Measurements from ENCODE around the gene RAB14.

Gene RAB14

GRCh38 chr9:121237916-121238315 is 36.2 kb upstream of the RAB14 start:
- Histone ChIP-seq H3K79me2 (ENCODE audit: insufficient read depth, low read depth) (no peaks in the 10 kb centered on the region), H3K4me1 (ENCODE audit: low read depth, poor library complexity, severe bottlenecking) (no peaks in the 10 kb centered on the region), H2AFZ (ENCODE audit: low read depth) (no peak overlapping the region), H3K27me3 (ENCODE audit: insufficient read depth, low read depth) (no peaks in the 10 kb centered on the region), H3K27ac (no peak overlapping the region), H3K36me3 (ENCODE audit: insufficient read depth) (no peaks in the 10 kb centered on the region), H3K9ac (no peak overlapping the region), H4K20me1 (ENCODE audit: insufficient read depth) (no peaks in the 10 kb centered on the region), H3K4me3 (IDR thresholded peaks at IDR 0.05; ENCODE audit: insufficient read depth, low read depth, low read length) (no peak overlapping the region), H3K4me2 (no peak overlapping the region)
- no peak for TF ChIP-seq CTCF (conservative IDR thresholded peaks at IDR 0.05; ENCODE audit: low read depth, low read length)

DNA sequence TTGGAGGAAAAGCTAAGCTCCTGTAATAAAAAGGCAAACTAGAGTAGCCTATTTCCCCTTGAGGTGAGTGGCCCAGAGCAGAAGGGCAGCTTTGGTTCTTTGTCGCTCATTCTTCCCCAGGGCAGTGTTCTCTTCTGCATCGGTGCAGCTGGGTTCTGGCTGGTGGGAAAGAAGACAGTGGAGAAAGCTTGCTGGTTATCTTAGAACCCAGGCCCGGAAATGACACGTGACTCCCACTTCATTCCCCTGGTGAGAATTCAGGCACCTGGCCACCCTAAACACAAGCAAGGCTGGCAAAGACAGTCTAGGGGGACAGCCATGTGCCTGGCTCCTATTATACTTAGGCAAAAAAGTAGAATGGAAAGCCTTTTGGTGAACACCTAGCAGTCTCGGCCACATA is 33.8 kb upstream of the RAB14 start:
- no peak overlapping the region for H2AFZ ChIP-seq (ENCODE audit: low read depth)
- no peaks in the 10 kb centered on the region for H3K36me3 ChIP-seq (ENCODE audit: insufficient read depth)
- H3K9ac ChIP-seq = no peak overlapping the region
- H3K79me2 ChIP-seq (ENCODE audit: insufficient read depth, low read depth) = no peaks in the 10 kb centered on the region
- H4K20me1 ChIP-seq (ENCODE audit: insufficient read depth) = no peaks in the 10 kb centered on the region
- H3K27me3 ChIP-seq (ENCODE audit: insufficient read depth, low read depth) = no peaks in the 10 kb centered on the region
- no peaks in the 10 kb centered on the region for H3K4me1 ChIP-seq (ENCODE audit: low read depth, poor library complexity, severe bottlenecking)
- no peak overlapping the region for H3K27ac ChIP-seq
- H3K4me2 ChIP-seq = no peak overlapping the region
- no peak for TF ChIP-seq CTCF (conservative IDR thresholded peaks at IDR 0.05; ENCODE audit: low read depth, low read length)
- H3K4me3 ChIP-seq (IDR thresholded peaks at IDR 0.05; ENCODE audit: insufficient read depth, low read depth, low read length) = no peak overlapping the region

DNA sequence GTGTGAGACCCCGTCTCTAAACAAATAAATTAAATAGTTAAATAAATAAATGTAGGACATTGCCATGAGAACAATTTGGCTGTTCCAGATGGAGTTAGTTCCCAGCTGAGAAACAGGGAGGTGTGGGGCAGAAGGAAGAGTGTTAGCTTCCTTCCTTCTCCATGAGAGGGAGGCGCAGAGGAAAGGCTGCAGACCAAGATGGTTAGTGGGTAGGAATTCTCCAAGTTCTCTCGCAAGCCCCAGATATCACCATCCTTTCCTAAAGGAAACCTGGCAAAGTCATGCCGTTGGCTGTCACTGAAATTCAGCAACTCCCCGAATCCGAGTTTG is 33.1 kb upstream of the RAB14 start:
- H3K27me3 ChIP-seq (ENCODE audit: insufficient read depth, low read depth) = no peaks in the 10 kb centered on the region
- H2AFZ ChIP-seq (ENCODE audit: low read depth) = no peak overlapping the region
- no peaks in the 10 kb centered on the region for H3K36me3 ChIP-seq (ENCODE audit: insufficient read depth)
- no peak for TF ChIP-seq CTCF (conservative IDR thresholded peaks at IDR 0.05; ENCODE audit: low read depth, low read length)
- no peak overlapping the region for H3K4me2 ChIP-seq
- H3K4me1 ChIP-seq (ENCODE audit: low read depth, poor library complexity, severe bottlenecking) = no peaks in the 10 kb centered on the region
- H3K79me2 ChIP-seq (ENCODE audit: insufficient read depth, low read depth) = no peaks in the 10 kb centered on the region
- H4K20me1 ChIP-seq (ENCODE audit: insufficient read depth) = no peaks in the 10 kb centered on the region
- H3K9ac ChIP-seq = no peak overlapping the region
- H3K4me3 ChIP-seq (IDR thresholded peaks at IDR 0.05; ENCODE audit: insufficient read depth, low read depth, low read length) = no peak overlapping the region
- H3K27ac ChIP-seq = no peak overlapping the region

DNA sequence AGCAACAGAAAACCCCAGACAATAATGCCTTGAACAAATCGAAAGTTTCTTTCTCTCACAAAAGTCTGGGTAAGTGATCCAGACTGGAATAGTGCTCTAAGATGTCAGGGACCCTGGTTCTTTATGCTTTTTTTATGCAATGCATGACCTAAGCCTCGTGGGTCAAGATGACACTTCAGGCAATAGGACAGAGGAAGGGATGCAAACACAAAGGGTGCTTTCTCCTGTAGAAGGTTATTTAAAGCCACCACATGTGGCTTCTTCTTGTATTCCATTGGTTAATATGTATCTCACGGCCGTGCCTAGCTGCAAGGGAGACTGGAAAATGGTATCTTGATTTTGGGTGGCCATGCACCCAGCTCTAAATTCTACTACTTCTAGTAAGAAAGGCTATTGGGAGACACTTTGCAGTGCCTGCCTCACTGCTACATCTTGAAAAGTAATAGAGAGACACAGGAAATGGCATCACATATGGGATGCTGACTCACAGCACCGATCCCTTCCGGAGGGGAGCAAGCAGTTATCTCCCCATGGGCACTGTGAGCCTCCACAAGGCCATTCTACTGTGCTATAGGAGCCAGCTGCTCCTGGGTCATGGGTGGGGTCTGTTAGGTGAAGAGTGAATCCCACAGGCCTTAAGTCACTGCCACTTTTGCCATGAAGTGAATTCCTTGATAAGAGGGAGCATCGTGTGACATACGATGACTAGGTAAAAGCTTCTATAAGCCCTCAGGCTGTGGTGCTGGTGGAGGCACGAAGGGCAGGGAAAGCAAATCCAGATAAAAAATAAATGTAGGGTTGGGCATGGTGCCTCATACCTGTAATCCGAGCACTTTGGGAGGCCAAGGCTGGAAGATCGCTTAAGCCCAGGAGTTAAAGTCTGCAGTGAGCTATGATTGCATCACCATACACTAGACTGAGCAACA is 32.5 kb upstream of the RAB14 start:
- Histone ChIP-seq H3K4me2 (no peak overlapping the region), H2AFZ (ENCODE audit: low read depth) (no peak overlapping the region), H3K9ac (no peak overlapping the region), H4K20me1 (ENCODE audit: insufficient read depth) (no peaks in the 10 kb centered on the region), H3K27me3 (ENCODE audit: insufficient read depth, low read depth) (no peaks in the 10 kb centered on the region), H3K36me3 (ENCODE audit: insufficient read depth) (no peaks in the 10 kb centered on the region), H3K27ac (no peak overlapping the region), H3K4me3 (IDR thresholded peaks at IDR 0.05; ENCODE audit: insufficient read depth, low read depth, low read length) (no peak overlapping the region), H3K4me1 (ENCODE audit: low read depth, poor library complexity, severe bottlenecking) (no peaks in the 10 kb centered on the region), H3K79me2 (ENCODE audit: insufficient read depth, low read depth) (no peaks in the 10 kb centered on the region)
- TF ChIP-seq CTCF (conservative IDR thresholded peaks at IDR 0.05; ENCODE audit: low read depth, low read length) = no peak
